H1 (cell line): ENCODE results near the gene DOCK1. TPM values are rescaled to one million over a fixed set of nuclear protein-coding genes. Genes with fewer than 3 reads are reported as not detected.

Experiments used
- CTCF ChIA-PET: fragments of 300-600 bp; sonication (Branson Sonifier 250); formaldehyde crosslinking; loops from one replicate; lab custom pipeline; 2021; ENCODE audit not compliant: partially characterized antibody; lab: Charles Lee
- POLR2A ChIA-PET: fragments of 300-600 bp; sonication (Branson Sonifier 250); formaldehyde crosslinking; loops from one replicate; lab custom pipeline; 2021; ENCODE audit warnings: inconsistent platforms; ENCODE audit not compliant: partially characterized antibody; lab: Charles Lee
- DNase-seq, 2 experiments: peaks; one replicate each; pipeline versions ENCODE4 v3.0.0 to v3.0.0-alpha.2; 2010 to 2022; ENCODE audit warnings: low spot score in 2 of 2, low read depth in 1 of 2, mixed read lengths in 1 of 2
- FAIRE-seq: peaks from 2 replicates; lab custom pipeline; 2011; peaks lifted over from hg19 to GRCh38; lab: Jason Lieb, UNC
- H2AFZ ChIP-seq: 2 replicates; pipeline ENCODE4 v1.8.1; 2012; ENCODE audit warnings: low read length, inconsistent platforms
- H2AK5ac ChIP-seq: 2 replicates; pipeline ENCODE4 v1.6.1; 2013; ENCODE audit warnings: low read depth, low read length
- H2BK120ac ChIP-seq: replicated peaks from 2 replicates; pipeline ENCODE3; 2013; ENCODE audit warnings: low read depth, low read length, inconsistent platforms
- H2BK12ac ChIP-seq: 2 replicates; pipeline ENCODE4 v1.6.1; 2013; ENCODE audit warnings: low read depth, low read length
- H2BK15ac ChIP-seq: 2 replicates; pipeline ENCODE4 v1.6.1; 2013; ENCODE audit warnings: low read length
- H2BK20ac ChIP-seq: 2 replicates; pipeline ENCODE4 v1.6.1; 2013; ENCODE audit warnings: low read length
- H2BK5ac ChIP-seq: 2 replicates; pipeline ENCODE4 v1.6.1; 2013; ENCODE audit warnings: low read depth, low read length
- H3K14ac ChIP-seq: 2 replicates; pipeline ENCODE4 v1.6.1; 2013; ENCODE audit warnings: inconsistent platforms; ENCODE audit not compliant: insufficient read length
- H3K18ac ChIP-seq: 2 replicates; pipeline ENCODE4 v1.6.1; 2013; ENCODE audit warnings: low read length; ENCODE audit errors: extremely low read depth
- H3K23ac ChIP-seq: 2 replicates; pipeline ENCODE4 v1.6.1; 2013; ENCODE audit warnings: inconsistent platforms; ENCODE audit not compliant: insufficient read length
- H3K23me2 ChIP-seq: 2 replicates; pipeline ENCODE4 v1.6.1; 2013; ENCODE audit warnings: low read depth, low read length
- H3K27ac ChIP-seq: 2 replicates; pipeline ENCODE4 v1.6.1; 2011; ENCODE audit warnings: low read depth, low read length, inconsistent platforms
- H3K27me3 ChIP-seq, 4 experiments: replicated peaks in 1 of 4; 1 replicate in 1 of 4; 2 replicates in 3 of 4; pipeline versions ENCODE4 v1.6.1 to v1.8.1; 2011 to 2013; ENCODE audit warnings: low read length in 3 of 4, mild to moderate bottlenecking in 3 of 4, inconsistent platforms in 2 of 4, mixed read lengths in 2 of 4, moderate library complexity in 1 of 4; ENCODE audit not compliant: control insufficient read depth in 3 of 4, insufficient read depth in 3 of 4; ENCODE audit errors: extremely low read depth in 1 of 4
- H3K36me3 ChIP-seq, 4 experiments: 2 replicates each; pipeline versions ENCODE4 v1.6.1 to v1.8.1; 2011 to 2013; ENCODE audit warnings: mild to moderate bottlenecking in 4 of 4, low read length in 3 of 4, moderate library complexity in 2 of 4, control low read depth in 1 of 4, inconsistent platforms in 1 of 4; ENCODE audit not compliant: insufficient read depth in 4 of 4, control insufficient read depth in 2 of 4
- H3K4ac ChIP-seq: replicated peaks from 2 replicates; pipeline ENCODE3; 2013; ENCODE audit warnings: low read length, low read depth, mixed read lengths, inconsistent platforms; ENCODE audit not compliant: insufficient read length
- H3K4me1 ChIP-seq, 4 experiments: replicated peaks in 1 of 4; 1 replicate in 1 of 4; 2 replicates in 3 of 4; pipeline versions ENCODE4 v1.6.1 to v1.8.1; 2011 to 2013; ENCODE audit warnings: low read length in 3 of 4, inconsistent platforms in 2 of 4, mixed read lengths in 1 of 4; ENCODE audit not compliant: insufficient read depth in 4 of 4, control insufficient read depth in 3 of 4
- H3K4me2 ChIP-seq, 2 experiments: 2 replicates each; pipeline versions ENCODE4 v1.6.1 to v1.8.1; 2011 to 2013; ENCODE audit warnings: low read depth in 2 of 2, low read length in 2 of 2, control low read depth in 1 of 2, inconsistent platforms in 1 of 2, mild to moderate bottlenecking in 1 of 2; ENCODE audit not compliant: insufficient read depth in 1 of 2
- H3K4me3 ChIP-seq, 4 experiments: fragments of 200-600, 300-600 bp in 1 of 4; sonication (generic), shearing (Covaris generic), sonication (Bioruptor Twin) in 1 of 4; 2 replicates each; pipeline versions ENCODE4 v1.5.1 to v1.8.1; 2011 to 2016; ENCODE audit warnings: low read length in 4 of 4, low read depth in 3 of 4, control low read depth in 2 of 4, inconsistent platforms in 2 of 4, mild to moderate bottlenecking in 2 of 4, mixed read lengths in 1 of 4, moderate library complexity in 1 of 4; ENCODE audit not compliant: insufficient read depth in 2 of 4; ENCODE audit errors: extremely low read depth in 1 of 4
- H3K56ac ChIP-seq: replicated peaks from 2 replicates; pipeline ENCODE3; 2013; ENCODE audit warnings: low read depth, mild to moderate bottlenecking, mixed read lengths, low read length, inconsistent platforms; ENCODE audit not compliant: insufficient read length
- H3K79me1 ChIP-seq: 2 replicates; pipeline ENCODE4 v1.6.1; 2013; ENCODE audit warnings: low read depth, low read length, control low read depth
- H3K79me2 ChIP-seq, 2 experiments: 2 replicates each; pipeline versions ENCODE4 v1.6.1 to v1.8.1; 2012 to 2013; ENCODE audit warnings: low read length in 2 of 2, mild to moderate bottlenecking in 2 of 2, inconsistent platforms in 1 of 2; ENCODE audit not compliant: insufficient read depth in 2 of 2, control insufficient read depth in 1 of 2
- H3K9ac ChIP-seq, 4 experiments: replicated peaks in 1 of 4; 1 replicate in 1 of 4; 2 replicates in 3 of 4; pipeline versions ENCODE4 v1.6.1 to v1.8.1; 2011 to 2013; ENCODE audit warnings: low read depth in 3 of 4, low read length in 3 of 4, control low read depth in 2 of 4, mild to moderate bottlenecking in 2 of 4, moderate library complexity in 2 of 4, inconsistent platforms in 1 of 4; ENCODE audit errors: extremely low read depth in 1 of 4
- H3K9me3 ChIP-seq, 2 experiments: 2 replicates each; pipeline versions ENCODE4 v1.6.1 to v1.8.1; 2012 to 2013; ENCODE audit warnings: mild to moderate bottlenecking in 2 of 2, moderate library complexity in 2 of 2, control low read depth in 1 of 2, inconsistent platforms in 1 of 2, low read depth in 1 of 2, low read length in 1 of 2, mixed read lengths in 1 of 2; ENCODE audit not compliant: insufficient read depth in 2 of 2
- H4K20me1 ChIP-seq, 2 experiments: replicated peaks in 1 of 2; 2 replicates each; pipeline versions ENCODE3 to v1.8.1; 2011 to 2013; ENCODE audit warnings: inconsistent platforms in 2 of 2, low read length in 2 of 2, mild to moderate bottlenecking in 1 of 2; ENCODE audit not compliant: insufficient read depth in 2 of 2, control insufficient read depth in 1 of 2
- H4K5ac ChIP-seq: 2 replicates; pipeline ENCODE4 v1.6.1; 2013; ENCODE audit warnings: low read length, low read depth, mixed read lengths, inconsistent platforms; ENCODE audit not compliant: insufficient read length
- H4K8ac ChIP-seq: 2 replicates; pipeline ENCODE4 v1.8.0; 2013; ENCODE audit warnings: mild to moderate bottlenecking, moderate library complexity, low read length, inconsistent platforms; ENCODE audit not compliant: insufficient read depth; ENCODE audit errors: extremely low read depth
- H4K91ac ChIP-seq: replicated peaks from 2 replicates; pipeline ENCODE3; 2013; ENCODE audit warnings: low read length, mixed read lengths, inconsistent platforms; ENCODE audit not compliant: insufficient read length
- BRCA1 ChIP-seq: IDR thresholded peaks from 2 replicates; pipeline ENCODE4 v1.6.1; 2012; ENCODE audit warnings: low read depth, low read length, improper control_type of control experiment
- CBX5 ChIP-seq: fragments of 300-800, 300-1000 bp; sonication (generic); IDR thresholded peaks from 2 replicates; pipeline ENCODE4 v1.7.1; 2016; ENCODE audit warnings: antibody characterized with exemption, low read length, low read depth
- CHD1 ChIP-seq: IDR thresholded peaks from 2 replicates; pipeline ENCODE4 v1.6.1; 2012; ENCODE audit warnings: low read depth, low read length, improper control_type of control experiment
- HDAC2 ChIP-seq, 2 experiments: fragments of 300-600 bp in 1 of 2; sonication (generic) in 1 of 2; IDR thresholded peaks; 2 replicates each; pipeline ENCODE4 v1.6.1; 2011 to 2012; ENCODE audit warnings: low read depth in 2 of 2, low read length in 2 of 2, mild to moderate bottlenecking in 2 of 2, moderate library complexity in 2 of 2, borderline replicate concordance in 1 of 2, inconsistent platforms in 1 of 2
- JUND ChIP-seq: IDR thresholded peaks from 2 replicates; pipeline ENCODE4 v1.6.1; 2011; ENCODE audit warnings: mild to moderate bottlenecking, improper control_type of control experiment, low read length
- NANOG ChIP-seq: IDR thresholded peaks from 2 replicates; pipeline ENCODE4 v1.6.1; 2011; ENCODE audit warnings: low read length, low read depth, mild to moderate bottlenecking, inconsistent platforms; ENCODE audit not compliant: insufficient read depth, poor library complexity, severe bottlenecking
- NRF1 ChIP-seq: IDR thresholded peaks from 2 replicates; pipeline ENCODE4 v1.6.1; 2011; ENCODE audit warnings: mild to moderate bottlenecking, low read depth, low read length, improper control_type of control experiment
- TBP ChIP-seq: IDR thresholded peaks from 2 replicates; pipeline ENCODE4 v1.6.1; 2011; ENCODE audit warnings: low read depth, low read length, improper control_type of control experiment
- YY1 ChIP-seq: IDR thresholded peaks from 2 replicates; pipeline ENCODE4 v1.6.1; 2011; ENCODE audit warnings: low read depth, mild to moderate bottlenecking, low read length
- WGBS, 2 experiments: shearing (Covaris generic) in 1 of 2; methylation state at CpG; one replicate each; pipeline versions ENCODE4 v1.1.6 to v1.1.7; 2013 to 2015; ENCODE audit warnings: low lambda C conversion rate in 2 of 2, mixed read lengths in 2 of 2, inconsistent platforms in 1 of 2, low coverage in 1 of 2, missing lambda C conversion rate in 1 of 2; ENCODE audit not compliant: insufficient replicate concordance in 2 of 2, insufficient coverage in 1 of 2, insufficient read length in 1 of 2; ENCODE audit errors: extremely low coverage in 1 of 2, missing lambda C conversion rate in 1 of 2; 5-methylcytosine and 5-hydroxymethylcytosine counted together
- polyA plus RNA-seq, 7 experiments: library from polyadenylated mRNA; depleted of rRNA in 3 of 7; stranded (reverse) in 5 of 7; unstranded in 2 of 7; fragments of >200 nt in 5 of 7; fragments of 200-250 nt in 2 of 7; gene quantifications; 1 replicate in 5 of 7; 2 replicates in 1 of 7; 4 replicates in 1 of 7; pipeline versions ENCODE4 v1.2.1 to v1.2.3, GENCODE V29; 2011 to 2013; ENCODE audit warnings: missing spikeins in 2 of 7, mixed read lengths in 2 of 7
- total RNA-seq: library from RNA; stranded (reverse); fragmentation: NEBNext Ultra II Directional; extraction: Animal tissue kit (Norgen Biotek cat#: 25700); gene quantifications from 2 replicates; pipeline ENCODE4 v1.2.1, GENCODE V29; 2021
- TF ChIP-seq, protein P1 (sequence below), 3 experiments: IDR thresholded peaks; 1 replicate in 2 of 3; 2 replicates in 1 of 3; pipeline versions ENCODE4 v1.5.1 to v1.6.1; 2011; ENCODE audit warnings: low read length in 3 of 3, mild to moderate bottlenecking in 3 of 3, inconsistent platforms in 2 of 3, low read depth in 1 of 3, moderate library complexity in 1 of 3; ENCODE audit not compliant: insufficient read depth in 1 of 3; ENCODE audit errors: control extremely low read depth in 1 of 3
- TF ChIP-seq, protein P2 (sequence below): IDR thresholded peaks from 2 replicates; pipeline ENCODE4 v1.6.1; 2012; ENCODE audit warnings: inconsistent platforms

The DOCK1 gene
- total and polyA plus RNA-seq, 2 of the 8 experiments (the other 6 are each of a cell fraction or from before 2014, with no cell fraction given) = 11.6 to 53.0 TPM

DNA sequence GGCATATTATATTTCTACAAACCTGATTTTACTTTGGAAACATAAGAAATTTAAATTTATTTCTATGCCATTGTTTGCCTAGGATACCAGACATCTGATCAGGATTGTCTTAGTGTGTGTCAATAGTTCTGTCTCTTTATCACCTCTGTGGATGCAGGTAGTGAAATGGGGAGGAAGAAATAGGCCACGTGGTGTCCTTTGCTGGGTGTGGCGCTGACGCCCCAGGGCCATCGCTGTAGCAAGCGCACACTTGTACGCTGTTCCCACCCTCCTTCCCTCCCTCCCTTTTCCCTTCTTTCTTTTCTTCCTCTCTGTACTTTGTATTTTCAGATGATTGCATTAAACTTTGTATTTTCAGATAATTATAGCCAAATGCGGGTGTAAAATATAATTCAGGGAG is 5.0 kb downstream of the DOCK1 start:
- H3K4ac ChIP-seq = no peak overlapping the region
- H3K4me3 ChIP-seq = no peak overlapping the region
- no peak overlapping the region for H4K5ac ChIP-seq
- H3K23ac ChIP-seq = no peak overlapping the region
- no peak overlapping the region for H3K14ac ChIP-seq
- H3K23me2 ChIP-seq = peaks cover 5% of the 10 kb centered on the region; the same call in 1 of the 2 replicates
- POLR2A ChIA-PET = no interaction called here
- no peak overlapping the region for H4K91ac ChIP-seq
- H3K36me3 ChIP-seq = no peaks in the 10 kb centered on the region
- no peak overlapping the region for H3K9ac ChIP-seq
- no peak overlapping the region for H3K4me2 ChIP-seq
- no peaks in the 10 kb centered on the region for H3K27me3 ChIP-seq
- no peak overlapping the region for H3K56ac ChIP-seq
- no peak overlapping the region for H2AFZ ChIP-seq
- CTCF ChIA-PET = interaction anchor here (1.4 kb wide), 1 partner anchor 59 kb away, joined by 6 read pairs; no protein-coding TSS in a partner anchor
- DNase-seq (no peak), FAIRE-seq (no peak)
- H4K8ac ChIP-seq = no peak overlapping the region
- peaks cover 21 to 36% of the 10 kb centered on the region in 2 experiments for H4K20me1 ChIP-seq
- H2BK20ac ChIP-seq = no peak overlapping the region
- peaks cover 37% of the 10 kb centered on the region for H3K79me1 ChIP-seq
- H3K79me2 ChIP-seq = peaks cover 22 to 87% of the 10 kb centered on the region in 2 experiments
- H3K27ac ChIP-seq = no peak overlapping the region
- no peak overlapping the region for H2AK5ac ChIP-seq
- no peak overlapping the region for H2BK120ac ChIP-seq
- H3K4me1 ChIP-seq = peaks cover 0 to 25% (median 8%) of the 10 kb centered on the region in 4 experiments; a peak in 5 of 7 replicates
- H2BK5ac ChIP-seq = no peak overlapping the region
- no peak overlapping the region for H2BK15ac ChIP-seq
- H2BK12ac ChIP-seq = no peak overlapping the region
- WGBS, 2 experiments = 86% methylated on average over 3 of the region's 7 CpGs; no CpG with 5 or more reads in 1 of the 2 experiments
- no peaks in the 10 kb centered on the region for H3K9me3 ChIP-seq
- H3K18ac ChIP-seq = no peak overlapping the region
- TF ChIP-seq CHD1 = no peak
- no peak for TF ChIP-seq BRCA1
- no peak for TF ChIP-seq HDAC2 (IDR thresholded peaks at IDR 0.05; ENCODE audit: borderline replicate concordance in 1 of 2, low read depth in 2 of 2, low read length in 2 of 2)
- TF ChIP-seq TBP = no peak
- TF ChIP-seq, protein P1, sequence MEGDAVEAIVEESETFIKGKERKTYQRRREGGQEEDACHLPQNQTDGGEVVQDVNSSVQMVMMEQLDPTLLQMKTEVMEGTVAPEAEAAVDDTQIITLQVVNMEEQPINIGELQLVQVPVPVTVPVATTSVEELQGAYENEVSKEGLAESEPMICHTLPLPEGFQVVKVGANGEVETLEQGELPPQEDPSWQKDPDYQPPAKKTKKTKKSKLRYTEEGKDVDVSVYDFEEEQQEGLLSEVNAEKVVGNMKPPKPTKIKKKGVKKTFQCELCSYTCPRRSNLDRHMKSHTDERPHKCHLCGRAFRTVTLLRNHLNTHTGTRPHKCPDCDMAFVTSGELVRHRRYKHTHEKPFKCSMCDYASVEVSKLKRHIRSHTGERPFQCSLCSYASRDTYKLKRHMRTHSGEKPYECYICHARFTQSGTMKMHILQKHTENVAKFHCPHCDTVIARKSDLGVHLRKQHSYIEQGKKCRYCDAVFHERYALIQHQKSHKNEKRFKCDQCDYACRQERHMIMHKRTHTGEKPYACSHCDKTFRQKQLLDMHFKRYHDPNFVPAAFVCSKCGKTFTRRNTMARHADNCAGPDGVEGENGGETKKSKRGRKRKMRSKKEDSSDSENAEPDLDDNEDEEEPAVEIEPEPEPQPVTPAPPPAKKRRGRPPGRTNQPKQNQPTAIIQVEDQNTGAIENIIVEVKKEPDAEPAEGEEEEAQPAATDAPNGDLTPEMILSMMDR (IDR thresholded peaks at IDR 0.05; ENCODE audit: control extremely low read depth in 1 of 3, insufficient read depth in 1 of 3, low read depth in 1 of 3, low read length in 3 of 3) = no peak
- no peak for TF ChIP-seq NANOG
- TF ChIP-seq YY1 = no peak
- TF ChIP-seq CBX5 = no peak
- TF ChIP-seq, protein P2, sequence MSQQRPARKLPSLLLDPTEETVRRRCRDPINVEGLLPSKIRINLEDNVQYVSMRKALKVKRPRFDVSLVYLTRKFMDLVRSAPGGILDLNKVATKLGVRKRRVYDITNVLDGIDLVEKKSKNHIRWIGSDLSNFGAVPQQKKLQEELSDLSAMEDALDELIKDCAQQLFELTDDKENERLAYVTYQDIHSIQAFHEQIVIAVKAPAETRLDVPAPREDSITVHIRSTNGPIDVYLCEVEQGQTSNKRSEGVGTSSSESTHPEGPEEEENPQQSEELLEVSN = no peak
- TF ChIP-seq NRF1 = no peak
- no peak for TF ChIP-seq JUND
